Lung (tissue), 12 donors: ENCODE data around the gene PRR3. TPM values are rescaled to one million over a fixed set of nuclear protein-coding genes. Genes with fewer than 3 reads are reported as not detected.

Source experiments
- ATAC-seq: fragments of 200-7000 bp; cut with Tn5 transposase; one replicate; pipeline ENCODE4 v1.9.1; 2020; ENCODE audit warnings: moderate number of reproducible peaks; ENCODE audit not compliant: insufficient read depth, low FRiP score
- DNase-seq, 3 donors: peaks; one replicate each; pipeline ENCODE4 v3.0.0-alpha.2; 2013 to 2017
- H3K27ac ChIP-seq, 2 donors: one replicate each; pipeline ENCODE4 v1.5.1; 2013; ENCODE audit warnings: mild to moderate bottlenecking in 2 of 2, moderate library complexity in 2 of 2, control low read depth in 1 of 2, inconsistent platforms in 1 of 2, low read depth in 1 of 2, low read length in 1 of 2
- H3K27me3 ChIP-seq, 3 donors: one replicate each; pipeline ENCODE4 v1.5.1; 2013; ENCODE audit warnings: low read length in 2 of 3; ENCODE audit not compliant: control insufficient read depth in 3 of 3, insufficient read depth in 3 of 3
- H3K36me3 ChIP-seq, 4 donors: one replicate each; pipeline ENCODE4 v1.5.1; 2013; ENCODE audit warnings: low read length in 4 of 4, mild to moderate bottlenecking in 1 of 4, moderate library complexity in 1 of 4; ENCODE audit not compliant: control insufficient read depth in 4 of 4, insufficient read depth in 4 of 4
- H3K4me1 ChIP-seq, 5 donors: one replicate each; pipeline ENCODE4 v1.5.1; 2013; ENCODE audit warnings: low read length in 5 of 5, mild to moderate bottlenecking in 2 of 5, moderate library complexity in 1 of 5; ENCODE audit not compliant: control insufficient read depth in 5 of 5, insufficient read depth in 5 of 5
- H3K4me3 ChIP-seq: one replicate; pipeline ENCODE4 v1.5.1; 2013; ENCODE audit warnings: mild to moderate bottlenecking, control low read depth, moderate library complexity
- H3K9ac ChIP-seq, 2 donors: one replicate each; pipeline ENCODE4 v1.5.1; 2013; ENCODE audit warnings: low read length in 2 of 2, control low read depth in 1 of 2; ENCODE audit not compliant: insufficient read depth in 1 of 2
- H3K9me3 ChIP-seq, 4 donors: one replicate each; pipeline ENCODE4 v1.5.1; 2013; ENCODE audit warnings: low read length in 3 of 4, mild to moderate bottlenecking in 1 of 4, moderate library complexity in 1 of 4; ENCODE audit not compliant: control insufficient read depth in 4 of 4, insufficient read depth in 3 of 4
- CTCF ChIP-seq: IDR thresholded peaks from 2 replicates; pipeline ENCODE4 v1.5.1; 2012; ENCODE audit warnings: mild to moderate bottlenecking; ENCODE audit errors: control extremely low read depth, extremely low read depth
- WGBS, 2 donors: extraction: QIAGEN DNeasy Blood & Tissue Kit; methylation state at CpG; one replicate each; pipeline ENCODE4 v1.1.7; 2013; 5-methylcytosine and 5-hydroxymethylcytosine counted together
- polyA plus RNA-seq, 2 donors: library from polyadenylated mRNA; stranded (reverse); fragments of 200-250 nt; gene quantifications; one replicate each; pipeline ENCODE4 v1.2.1, GENCODE V29; 2013
- total RNA-seq, 2 donors: library from RNA; depleted of rRNA in 1 of 2; stranded (reverse); fragments of >200 nt in 1 of 2; gene quantifications; one replicate each; pipeline ENCODE4 v1.2.1, GENCODE V29; 2014 to 2021
- donor health status: control.
- donor health status: control.
- donor health status: Bipolar disorder and iron deficiency.
- donor health status: healthy.
- donor health status: DM: yes; HTN: yes; CAD: no.

Gene PRR3
- total and polyA plus RNA-seq, 4 donors = 8.4 to 11.5 (median 9.8) TPM

GRCh38 chr6:30600451-30600961 is 43.4 kb downstream of the PRR3 start:
- no peak for TF ChIP-seq CTCF
- H3K9ac ChIP-seq = no peak overlapping the region
- no peaks in the 10 kb centered on the region for H3K27me3 ChIP-seq
- no peaks in the 10 kb centered on the region for H3K9me3 ChIP-seq
- peaks cover 0 to 7% (median 0%) of the 10 kb centered on the region in 5 donors for H3K4me1 ChIP-seq
- H3K36me3 ChIP-seq = peaks cover 35 to 51% (median 38%) of the 10 kb centered on the region in 4 donors
- peak; percentile 42 to 66 (median 52) for DNase-seq
- no peak for ATAC-seq
- H3K4me3 ChIP-seq = no peak overlapping the region
- 67 to 85% methylated on average over 10 of the region's 10 CpGs for WGBS, 2 donors
- no peak overlapping the region for H3K27ac ChIP-seq

GRCh38 chr6:30601436-30601814 is 44.3 kb downstream of the PRR3 start:
- peaks cover 42 to 58% (median 44%) of the 10 kb centered on the region in 4 donors for H3K36me3 ChIP-seq
- H3K27ac ChIP-seq = no peak overlapping the region
- peaks cover 0 to 7% (median 0%) of the 10 kb centered on the region in 5 donors for H3K4me1 ChIP-seq
- TF ChIP-seq CTCF = no peak
- DNase-seq (no peak), ATAC-seq (no peak)
- WGBS, 2 donors = 27 to 58% methylated on average over 6 of the region's 6 CpGs
- no peak overlapping the region for H3K9ac ChIP-seq
- no peaks in the 10 kb centered on the region for H3K9me3 ChIP-seq
- no peak overlapping the region for H3K4me3 ChIP-seq
- no peaks in the 10 kb centered on the region for H3K27me3 ChIP-seq

DNA sequence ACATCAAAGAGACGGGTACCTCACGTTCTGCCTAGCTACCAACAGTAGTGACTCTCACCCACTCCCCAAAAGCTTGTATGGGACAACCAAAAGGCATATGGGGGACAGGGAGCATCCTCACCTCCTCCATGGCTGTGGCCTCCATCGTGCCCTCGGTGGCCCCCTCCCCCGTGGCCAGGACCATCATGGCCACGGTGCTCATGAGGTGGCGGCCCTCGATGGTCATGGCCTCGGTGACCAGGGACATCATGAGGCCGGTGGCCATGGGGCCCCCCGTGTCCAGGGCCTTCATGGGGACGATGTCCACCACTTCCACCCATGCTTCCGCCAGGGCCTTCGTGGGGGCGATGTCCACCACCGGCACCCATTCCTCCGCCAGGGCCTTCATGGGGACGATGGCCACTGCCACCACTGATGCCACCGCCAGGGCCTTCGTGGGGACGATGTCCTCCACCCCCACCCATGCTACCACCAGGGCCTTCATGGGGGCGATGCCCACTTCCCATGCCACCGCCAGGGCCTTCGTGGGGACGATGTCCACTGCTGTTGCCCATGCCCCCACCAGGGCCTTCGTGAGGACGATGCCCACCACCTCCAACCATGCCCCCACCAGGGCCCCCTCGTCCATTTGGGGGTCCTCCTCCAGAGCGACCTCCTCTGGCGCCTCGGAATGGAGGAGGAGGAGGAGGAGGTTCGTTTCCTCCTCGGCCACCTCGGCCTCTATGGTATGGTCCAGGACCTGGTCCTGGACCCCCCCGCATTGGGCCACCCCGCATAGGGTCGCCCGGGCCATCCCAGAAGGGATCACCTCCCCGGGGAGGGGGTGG is 44.9 kb downstream of the PRR3 start:
- H3K9ac ChIP-seq = no peak overlapping the region
- H3K4me3 ChIP-seq = no peak overlapping the region
- peaks cover 0 to 7% (median 0%) of the 10 kb centered on the region in 5 donors for H3K4me1 ChIP-seq
- ATAC-seq = no peak
- H3K27me3 ChIP-seq = no peaks in the 10 kb centered on the region
- peaks cover 46 to 59% (median 49%) of the 10 kb centered on the region in 4 donors for H3K36me3 ChIP-seq
- 91 to 93% methylated on average over 36 to 39 of the region's 39 CpGs for WGBS, 2 donors
- no peak for DNase-seq
- no peak for TF ChIP-seq CTCF
- H3K9me3 ChIP-seq = no peaks in the 10 kb centered on the region
- no peak overlapping the region for H3K27ac ChIP-seq
